Heart left ventricle (tissue), 16 donors: ENCODE measurements around the gene MYO18B. TPM values are rescaled to one million over a fixed set of nuclear protein-coding genes. Genes with fewer than 3 reads are reported as not detected.

Experiments
- ATAC-seq, 4 donors: fragments of 200-7000 bp; cut with Tn5 transposase; one replicate each; pipeline ENCODE4 v1.9.1; 2020 to 2022; ENCODE audit warnings: moderate library complexity in 4 of 4, mild to moderate bottlenecking in 3 of 4, moderate number of reproducible peaks in 1 of 4
- DNase-seq, 5 donors: peaks; one replicate each; pipeline ENCODE4 v3.0.0-alpha.2; 2020
- H3K27ac ChIP-seq, 12 donors: fragments of 200-600 bp; sonication (generic) in 4 of 12; one replicate each; pipeline versions ENCODE4 v1.5.0 to v1.8.0; 2016 to 2022; ENCODE audit warnings: mild to moderate bottlenecking in 2 of 12
- H3K27me3 ChIP-seq, 9 donors: fragments of 200-600 bp; sonication (generic) in 2 of 9; one replicate each; pipeline versions ENCODE4 v1.5.1 to v1.8.0; 2016 to 2022; ENCODE audit warnings: mild to moderate bottlenecking in 3 of 9
- H3K36me3 ChIP-seq, 9 donors: fragments of 200-600 bp; sonication (generic) in 2 of 9; one replicate each; pipeline versions ENCODE4 v1.5.0 to v1.8.0; 2018 to 2022; ENCODE audit warnings: mild to moderate bottlenecking in 2 of 9
- H3K4me1 ChIP-seq, 12 donors: fragments of 200-600 bp; sonication (generic) in 4 of 12; one replicate each; pipeline versions ENCODE4 v1.5.0 to v1.8.0; 2016 to 2022; ENCODE audit warnings: mild to moderate bottlenecking in 3 of 12
- H3K4me3 ChIP-seq, 12 donors: fragments of 200-600 bp; sonication (generic) in 4 of 12; one replicate each; pipeline versions ENCODE4 v1.5.0 to v1.8.0; 2017 to 2022; ENCODE audit warnings: mild to moderate bottlenecking in 9 of 12, moderate library complexity in 4 of 12
- H3K9me3 ChIP-seq, 12 donors: fragments of 200-600 bp; sonication (generic) in 4 of 12; one replicate each; pipeline versions ENCODE4 v1.5.0 to v1.8.0; 2016 to 2022; ENCODE audit warnings: mild to moderate bottlenecking in 1 of 12
- POLR2A ChIP-seq, 2 donors: fragments of 450-650 bp; IDR thresholded peaks; one replicate each; pipeline ENCODE4 v1.6.1; 2017; ENCODE audit warnings: antibody characterized with exemption in 2 of 2, mild to moderate bottlenecking in 2 of 2, moderate library complexity in 2 of 2
- WGBS, 4 donors: extraction: QIAGEN DNeasy Blood & Tissue Kit in 2 of 4; methylation state at CpG; one replicate each; pipeline versions ENCODE4 v1.1.5 to v1.1.7; 2013 to 2018; 5-methylcytosine and 5-hydroxymethylcytosine counted together
- intact Hi-C, 10 donors: fragments of 100-400 bp; cut with DNase I; formaldehyde crosslinking; loops; one replicate each; pipeline versions ENCODE4 v1.11.1 to v1.14.2; 2022
- polyA plus RNA-seq, 2 donors: library from polyadenylated mRNA; stranded (reverse); fragments of 200-250 nt; gene quantifications; one replicate each; pipeline ENCODE4 v1.2.3, GENCODE V29; 2013
- total RNA-seq, 9 donors: library from RNA; depleted of rRNA in 2 of 9; stranded (reverse); fragments of >200 nt in 2 of 9; fragmentation: NEBNext Ultra II Directional in 3 of 9; extraction: Animal tissue kit (Norgen Biotek cat#: 25700) in 3 of 9; gene quantifications; one replicate each; pipeline versions ENCODE4 v1.1.0 to v1.2.4, GENCODE V29; 2016 to 2023
- TF ChIP-seq, protein P1 (sequence below), 12 donors: fragments of 200-600 bp; sonication (generic) in 4 of 12; IDR thresholded peaks; one replicate each; pipeline versions ENCODE4 v1.5.0 to v1.8.0; 2018 to 2022; ENCODE audit warnings: antibody characterized with exemption in 12 of 12, mild to moderate bottlenecking in 5 of 12
- donor health status: ischemic (EF 13 %, LVEDD 7.1; RV severe dilation, severe dysfunction).
- donor health status: healthy with polysubstance abuse.
- donor health status: DM: no; HTN: yes; CAD: no.
- donor health status: DM: no; HTN: no; CAD: no.
- donor health status: ischemic (EF 25% LVEDD 6.9; RV normal size, moderate dysfunction).
- donor health status: ischemic (EF 25% LVEDD 5.7; RV mildly dilated, moderate dysfunction).
- donor health status: healthy.
- donor health status: DM: yes; HTN: yes; CAD: no.
- donor health status: ischemic (EF 35%, LVEDD 5.7; RV mildly dilated, moderate dysfunction).
- donor health status: nonischemic (EF 11% LVEDD 7.7; RV severe dilation, severe dysfunction).
- donor health status: DM: yes; HTN: yes; CAD: no.
- donor health status: PGD.
- donor health status: ischemic (EF 29% LVEDD 5.4; RV normal size, mild dysfunction).
- donor health status: nonischemic (EF 23%, LVEDD 6.1; RV moderate dilation, normal function).

Gene MYO18B
- total and polyA plus RNA-seq, 11 donors = 140 to 301 (median 193) TPM

DNA sequence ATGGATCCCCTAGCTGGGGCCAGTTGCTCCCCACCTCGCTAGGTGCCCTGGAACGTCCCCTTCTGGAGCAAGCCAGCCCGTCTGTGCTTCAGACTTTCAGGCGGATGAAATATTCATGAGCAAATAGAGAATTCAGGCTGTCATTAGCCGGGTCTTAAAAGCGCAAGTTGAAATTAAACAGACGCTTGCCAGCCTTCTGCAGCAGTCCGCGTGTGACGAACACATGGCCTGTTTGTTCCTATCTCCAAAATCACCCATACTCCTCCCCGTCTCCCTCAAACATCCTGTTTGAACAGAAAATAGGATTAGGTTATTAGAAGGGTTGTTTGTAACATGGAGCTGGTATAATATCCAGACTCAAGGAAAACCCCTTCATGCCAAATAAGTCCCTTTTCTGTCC is 38.7 kb downstream of the MYO18B start:
- ATAC-seq = no peak
- H3K36me3 ChIP-seq = peaks cover 0 to 97% (median 44%) of the 10 kb centered on the region in 9 donors

DNA sequence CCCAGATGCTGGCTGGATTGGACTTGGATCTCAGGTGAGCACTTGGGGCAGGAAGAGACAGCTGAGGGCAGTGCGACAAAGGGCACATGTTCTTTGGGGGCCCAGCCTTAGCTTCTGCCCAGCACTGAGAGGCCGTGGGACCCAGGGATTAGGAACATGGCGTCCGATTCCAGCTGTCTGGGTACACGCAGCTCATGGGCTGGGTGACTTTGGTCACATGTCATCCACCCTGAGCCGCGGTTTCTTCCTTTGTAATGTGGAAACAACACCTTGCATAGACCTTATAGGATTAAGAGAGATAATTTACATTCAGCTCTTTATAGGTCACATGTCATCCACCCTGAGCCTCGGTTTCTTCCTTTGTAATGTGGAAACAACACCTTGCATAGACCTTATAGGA is 39.8 kb downstream of the MYO18B start:
- ATAC-seq = no peak
- Histone ChIP-seq H3K4me3 (no peak overlapping the region), H3K36me3 (peaks cover 0 to 97% (median 45%) of the 10 kb centered on the region in 9 donors), H3K27ac (no peak overlapping the region), H3K9me3 (no peaks in the 10 kb centered on the region), H3K27me3 (no peaks in the 10 kb centered on the region), H3K4me1 (peaks cover 0 to 8% (median 0%) of the 10 kb centered on the region in 12 donors)
- TF ChIP-seq, protein P1, sequence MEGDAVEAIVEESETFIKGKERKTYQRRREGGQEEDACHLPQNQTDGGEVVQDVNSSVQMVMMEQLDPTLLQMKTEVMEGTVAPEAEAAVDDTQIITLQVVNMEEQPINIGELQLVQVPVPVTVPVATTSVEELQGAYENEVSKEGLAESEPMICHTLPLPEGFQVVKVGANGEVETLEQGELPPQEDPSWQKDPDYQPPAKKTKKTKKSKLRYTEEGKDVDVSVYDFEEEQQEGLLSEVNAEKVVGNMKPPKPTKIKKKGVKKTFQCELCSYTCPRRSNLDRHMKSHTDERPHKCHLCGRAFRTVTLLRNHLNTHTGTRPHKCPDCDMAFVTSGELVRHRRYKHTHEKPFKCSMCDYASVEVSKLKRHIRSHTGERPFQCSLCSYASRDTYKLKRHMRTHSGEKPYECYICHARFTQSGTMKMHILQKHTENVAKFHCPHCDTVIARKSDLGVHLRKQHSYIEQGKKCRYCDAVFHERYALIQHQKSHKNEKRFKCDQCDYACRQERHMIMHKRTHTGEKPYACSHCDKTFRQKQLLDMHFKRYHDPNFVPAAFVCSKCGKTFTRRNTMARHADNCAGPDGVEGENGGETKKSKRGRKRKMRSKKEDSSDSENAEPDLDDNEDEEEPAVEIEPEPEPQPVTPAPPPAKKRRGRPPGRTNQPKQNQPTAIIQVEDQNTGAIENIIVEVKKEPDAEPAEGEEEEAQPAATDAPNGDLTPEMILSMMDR (IDR thresholded peaks at IDR 0.05) = no peak
- WGBS, 4 donors = 89 to 91% (median 90%) methylated on average over 8 of the region's 8 CpGs
- peak in 1 of 5 donors; percentile 37 for DNase-seq
- intact Hi-C loops = loop anchor here in 1 of 10 donors (10.0 kb wide), 1 partner anchor 547 kb away; no protein-coding TSS in a partner anchor

More for the DNA sequence above, 38.7 kb downstream of the MYO18B start:
- Histone ChIP-seq H3K27me3 (no peaks in the 10 kb centered on the region), H3K4me3 (no peak overlapping the region), H3K27ac (no peak overlapping the region), H3K4me1 (peaks cover 0 to 8% (median 0%) of the 10 kb centered on the region in 12 donors), H3K9me3 (no peaks in the 10 kb centered on the region)
- no peak for DNase-seq
- intact Hi-C loops = loop anchor here in 1 of 10 donors (10.0 kb wide), 1 partner anchor 546 kb away; no protein-coding TSS in a partner anchor
- WGBS, 4 donors = 33 to 43% (median 37%) methylated on average over 11 of the region's 11 CpGs
- TF ChIP-seq, protein P1 (IDR thresholded peaks at IDR 0.05) = no peak
- no peak for TF ChIP-seq POLR2A (IDR thresholded peaks at IDR 0.05)

DNA sequence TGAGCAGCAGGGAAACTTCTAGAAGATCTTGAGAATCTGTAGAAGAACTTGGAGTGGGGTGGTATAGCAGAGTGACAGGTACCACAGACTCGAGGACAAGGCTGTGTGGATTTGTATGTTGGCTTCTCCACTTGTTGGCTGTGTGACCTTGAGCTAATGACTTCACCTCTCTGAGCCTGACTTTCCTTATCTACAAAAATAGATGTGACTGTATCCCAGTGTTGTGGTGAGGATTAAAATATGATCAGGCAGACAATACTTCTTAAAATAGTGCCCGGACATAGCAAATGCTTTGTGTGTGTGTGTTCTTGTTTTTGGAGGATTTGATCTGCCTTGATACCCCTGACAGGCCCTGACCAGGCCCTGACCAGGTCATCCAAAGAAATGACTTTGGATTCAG is 40.8 kb downstream of the MYO18B start:
- Histone ChIP-seq H3K36me3 (peaks cover 0 to 94% (median 41%) of the 10 kb centered on the region in 9 donors), H3K4me3 (no peak overlapping the region), H3K4me1 (peaks cover 0 to 8% (median 0%) of the 10 kb centered on the region in 12 donors), H3K27ac (no peak overlapping the region), H3K27me3 (no peaks in the 10 kb centered on the region), H3K9me3 (no peaks in the 10 kb centered on the region)
- ATAC-seq (peak in 1 of 4 donors; percentile 8), DNase-seq (no peak)
- TF ChIP-seq, protein P1 (IDR thresholded peaks at IDR 0.05) = no peak
- TF ChIP-seq POLR2A (IDR thresholded peaks at IDR 0.05) = no peak
- WGBS, 4 donors = 52 to 85% (median 80%) methylated on average over 2 of the region's 2 CpGs
- intact Hi-C loops = loop anchor here in 1 of 10 donors (10.0 kb wide), 1 partner anchor 548 kb away; no protein-coding TSS in a partner anchor

DNA sequence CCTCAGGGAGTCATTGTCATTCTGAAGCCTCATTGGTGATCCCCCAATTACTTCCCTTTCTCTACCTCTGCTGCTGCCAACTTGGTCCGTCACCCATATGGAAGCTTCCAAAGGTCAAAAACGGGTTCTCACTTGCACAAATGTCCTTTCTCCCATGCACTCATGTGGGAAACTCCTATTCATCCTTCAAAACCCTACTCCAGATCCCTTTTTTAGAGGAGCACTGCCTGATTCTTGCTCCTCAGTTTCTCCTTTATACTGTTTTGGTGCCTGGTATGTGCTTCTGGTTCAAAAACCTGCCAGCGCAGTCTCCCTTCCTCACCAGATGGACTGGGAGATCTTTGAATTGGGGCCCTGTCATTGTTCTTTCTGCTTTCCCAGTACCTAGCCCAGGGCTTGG is 41.9 kb downstream of the MYO18B start:
- DNase-seq = no peak
- TF ChIP-seq, protein P1 (IDR thresholded peaks at IDR 0.05) = no peak
- no peak for TF ChIP-seq POLR2A (IDR thresholded peaks at IDR 0.05)
- intact Hi-C loops = loop anchor here in 1 of 10 donors (10.0 kb wide), 1 partner anchor 549 kb away; no protein-coding TSS in a partner anchor
- no peak for ATAC-seq
- H3K27me3 ChIP-seq = no peaks in the 10 kb centered on the region
- H3K27ac ChIP-seq = no peak overlapping the region
- H3K9me3 ChIP-seq = no peaks in the 10 kb centered on the region
- no peak overlapping the region for H3K4me3 ChIP-seq
- 76 to 86% (median 81%) methylated on average over 3 of the region's 3 CpGs for WGBS, 4 donors
- peaks cover 0 to 8% (median 0%) of the 10 kb centered on the region in 12 donors for H3K4me1 ChIP-seq
- H3K36me3 ChIP-seq = peaks cover 0 to 91% (median 40%) of the 10 kb centered on the region in 9 donors
